Skeletal muscle satellite cell (primary cell): Measurements from ENCODE around the gene ST6GALNAC4.

ENCODE experiments used
- H3K27me3 ChIP-seq: 2 replicates; pipeline ENCODE4 v1.7.0; 2013; ENCODE audit warnings: low read length; ENCODE audit not compliant: control insufficient read depth, insufficient read depth
- H3K36me3 ChIP-seq: 2 replicates; pipeline ENCODE4 v1.7.0; 2013; ENCODE audit warnings: mild to moderate bottlenecking, control low read depth, low read length; ENCODE audit not compliant: insufficient read depth
- H3K4me1 ChIP-seq: 2 replicates; pipeline ENCODE4 v1.7.0; 2013; ENCODE audit warnings: low read length; ENCODE audit not compliant: control insufficient read depth, insufficient read depth
- H3K4me2 ChIP-seq: 2 replicates; pipeline ENCODE4 v1.7.0; 2013; ENCODE audit warnings: mild to moderate bottlenecking, low read length
- H3K4me3 ChIP-seq: 2 replicates; pipeline ENCODE4 v1.7.0; 2013; ENCODE audit warnings: low read length
- H3K9ac ChIP-seq: 2 replicates; pipeline ENCODE4 v1.7.0; 2013; ENCODE audit warnings: mild to moderate bottlenecking, low read depth, low read length, moderate library complexity
- H3K9me3 ChIP-seq: replicated peaks from 2 replicates; pipeline ENCODE4 v1.7.0; 2013; ENCODE audit warnings: mild to moderate bottlenecking, control low read depth, low read length

Gene ST6GALNAC4

GRCh38 chr9:127915801-127916719 lies 781 bp downstream of the ST6GALNAC4 start:
- Histone ChIP-seq H3K4me3 (peak overlapping the region; percentile 89), H3K27me3 (no peaks in the 10 kb centered on the region), H3K36me3 (peaks cover 16% of the 10 kb centered on the region), H3K9me3 (no peaks in the 10 kb centered on the region), H3K9ac (peak overlapping the region; percentile 84), H3K4me2 (peak overlapping the region; percentile 100), H3K4me1 (peaks cover 51% of the 10 kb centered on the region)

GRCh38 chr9:127915325-127915752 lies 1.5 kb downstream of the ST6GALNAC4 start:
- Histone ChIP-seq H3K4me1 (peaks cover 51% of the 10 kb centered on the region), H3K4me3 (no peak overlapping the region), H3K9me3 (no peaks in the 10 kb centered on the region), H3K36me3 (peaks cover 17% of the 10 kb centered on the region), H3K4me2 (peak overlapping the region; percentile 100), H3K9ac (no peak overlapping the region), H3K27me3 (no peaks in the 10 kb centered on the region)

- Histone ChIP-seq H3K4me3 (no peak overlapping the region), H3K4me1 (peaks cover 35% of the 10 kb centered on the region), H3K36me3 (peaks cover 24% of the 10 kb centered on the region)
These were observed 3.2 kb downstream of the ST6GALNAC4 start for GRCh38 chr9:127913682-127914081.

GRCh38 chr9:127912882-127913281 lies 4.0 kb downstream of the ST6GALNAC4 start:
- no peak overlapping the region for H3K4me3 ChIP-seq
- H3K36me3 ChIP-seq, result peaks cover 24% of the 10 kb centered on the region
- H3K4me2 ChIP-seq, result no peak overlapping the region
- H3K9ac ChIP-seq, result no peak overlapping the region
- no peaks in the 10 kb centered on the region for H3K27me3 ChIP-seq
- H3K9me3 ChIP-seq, result no peaks in the 10 kb centered on the region
- peaks cover 27% of the 10 kb centered on the region for H3K4me1 ChIP-seq

More at GRCh38 chr9:127913682-127914081, 3.2 kb downstream of the ST6GALNAC4 start:
- H3K27me3 ChIP-seq, result no peaks in the 10 kb centered on the region
- no peak overlapping the region for H3K4me2 ChIP-seq
- no peak overlapping the region for H3K9ac ChIP-seq
- H3K9me3 ChIP-seq, result no peaks in the 10 kb centered on the region

- Histone ChIP-seq H3K4me2 (no peak overlapping the region), H3K4me3 (no peak overlapping the region), H3K9ac (no peak overlapping the region), H3K27me3 (no peaks in the 10 kb centered on the region), H3K4me1 (peaks cover 23% of the 10 kb centered on the region), H3K9me3 (no peaks in the 10 kb centered on the region), H3K36me3 (peaks cover 24% of the 10 kb centered on the region)
These were observed 4.5 kb downstream of the ST6GALNAC4 start for GRCh38 chr9:127912296-127912695.

- Histone ChIP-seq H3K4me1 (peaks cover 24% of the 10 kb centered on the region), H3K4me3 (no peak overlapping the region), H3K4me2 (no peak overlapping the region), H3K9ac (no peak overlapping the region), H3K27me3 (no peaks in the 10 kb centered on the region), H3K9me3 (no peaks in the 10 kb centered on the region), H3K36me3 (peaks cover 24% of the 10 kb centered on the region)
These were observed 6.1 kb downstream of the ST6GALNAC4 start for GRCh38 chr9:127910613-127911205.

- peaks cover 15% of the 10 kb centered on the region for H3K4me1 ChIP-seq
- H3K9ac ChIP-seq, result no peak overlapping the region
- no peak overlapping the region for H3K4me3 ChIP-seq
- H3K9me3 ChIP-seq, result no peaks in the 10 kb centered on the region
- no peaks in the 10 kb centered on the region for H3K27me3 ChIP-seq
- peaks cover 24% of the 10 kb centered on the region for H3K36me3 ChIP-seq
- H3K4me2 ChIP-seq, result no peak overlapping the region
These were observed 7.0 kb downstream of the ST6GALNAC4 start for GRCh38 chr9:127909839-127910273.

GRCh38 chr9:127908660-127908926 lies 8.2 kb downstream of the ST6GALNAC4 start:
- Histone ChIP-seq H3K36me3 (peaks cover 24% of the 10 kb centered on the region), H3K4me2 (no peak overlapping the region), H3K4me3 (no peak overlapping the region), H3K9ac (no peak overlapping the region), H3K4me1 (peaks cover 23% of the 10 kb centered on the region), H3K9me3 (no peaks in the 10 kb centered on the region), H3K27me3 (no peaks in the 10 kb centered on the region)

- H3K4me2 ChIP-seq, result no peak overlapping the region
- peaks cover 24% of the 10 kb centered on the region for H3K36me3 ChIP-seq
- H3K4me1 ChIP-seq, result peaks cover 29% of the 10 kb centered on the region
- H3K9me3 ChIP-seq, result no peaks in the 10 kb centered on the region
- H3K4me3 ChIP-seq, result no peak overlapping the region
- no peaks in the 10 kb centered on the region for H3K27me3 ChIP-seq
- no peak overlapping the region for H3K9ac ChIP-seq
These were observed 8.8 kb downstream of the ST6GALNAC4 start for GRCh38 chr9:127907867-127908659.

GRCh38 chr9:127905788-127906191 lies 11.1 kb downstream of the ST6GALNAC4 start:
- Histone ChIP-seq H3K4me1 (peaks cover 32% of the 10 kb centered on the region), H3K9ac (no peak overlapping the region), H3K9me3 (no peaks in the 10 kb centered on the region), H3K4me2 (no peak overlapping the region), H3K4me3 (no peak overlapping the region), H3K36me3 (peaks cover 7% of the 10 kb centered on the region), H3K27me3 (no peaks in the 10 kb centered on the region)

GRCh38 chr9:127905004-127905728 lies 11.7 kb downstream of the ST6GALNAC4 start:
- no peaks in the 10 kb centered on the region for H3K27me3 ChIP-seq
- H3K9ac ChIP-seq, result no peak overlapping the region
- H3K4me3 ChIP-seq, result no peak overlapping the region
- H3K9me3 ChIP-seq, result no peaks in the 10 kb centered on the region
- no peak overlapping the region for H3K4me2 ChIP-seq
- peaks cover 5% of the 10 kb centered on the region for H3K36me3 ChIP-seq
- H3K4me1 ChIP-seq, result peaks cover 32% of the 10 kb centered on the region
